IPS DF 4.7 (cell line): Measurements from ENCODE around the gene FAM200A.
"Not testable (repeated sequence)": the region's sequence is repeated elsewhere in the genome, so short reads cannot be mapped to it uniquely, and the experiment has no call there.

ENCODE experiments used
- DNase-seq: peaks from one replicate; pipeline ENCODE4 v3.0.0-alpha.2; 2013; ENCODE audit warnings: low spot score; ENCODE audit errors: extremely low read depth

FAM200A gene

GRCh38 chr7:99504603-99505323 is 47.2 kb downstream of the FAM200A start, which contains the start of gene ZKSCAN5:
Gene ZKSCAN5, plus strand, starts transcription at chr7:99504662. Its CDS starts 1,383 bp downstream, at chr7:99506045.
- peak; percentile 79 for DNase-seq

- no peak for DNase-seq
Observed at GRCh38 chr7:99504281-99504602, 47.7 kb downstream of the FAM200A start.

- not testable (repeated sequence) for DNase-seq
Observed at GRCh38 chr7:99501236-99501635, 50.7 kb downstream of the FAM200A start.

- DNase-seq, result no peak
Observed at GRCh38 chr7:99500637-99501009, 51.3 kb downstream of the FAM200A start.

- peak; percentile 72 for DNase-seq
Observed at GRCh38 chr7:99499721-99500636, 51.9 kb downstream of the FAM200A start, which contains the start of gene ZNF394. Gene ZNF394, minus strand, starts transcription at chr7:99500281. Its CDS starts 188 bp downstream, at chr7:99500093.

GRCh38 chr7:99499371-99499720 is 52.6 kb downstream of the FAM200A start:
- DNase-seq, result no peak

- DNase-seq, result no peak
Observed at GRCh38 chr7:99498546-99498944, 53.4 kb downstream of the FAM200A start.

- DNase-seq, result no peak
Observed at GRCh38 chr7:99497766-99498545, 54.0 kb downstream of the FAM200A start.
